ENCODE data around the gene C1QTNF1.

The C1QTNF1 gene

GRCh38 chr17:79097226-79098055 is 73.5 kb downstream of the C1QTNF1 start:
- no peak for DNase-seq

GRCh38 chr17:79098282-79098867 is 74.4 kb downstream of the C1QTNF1 start:
- DNase-seq: no peak
